Smooth muscle cell (in vitro differentiated cells): ENCODE data around the gene ACAP1. TPM values are rescaled to one million over a fixed set of nuclear protein-coding genes. Genes with fewer than 3 reads are reported as not detected.

Source experiments
- DNase-seq: peaks from one replicate; lab custom pipeline; 2025; ENCODE audit not compliant: unreplicated experiment; lab: John Stamatoyannopoulos, UW
- H2AFZ ChIP-seq: fragments of 200-600 bp; sonication (generic); 2 replicates; pipeline ENCODE4 v1.6.0; 2016; ENCODE audit warnings: antibody characterized with exemption, low read depth, mild to moderate bottlenecking
- H3F3A ChIP-seq: fragments of 200-600 bp; sonication (generic); 2 replicates; pipeline ENCODE4 v1.6.0; 2017; ENCODE audit warnings: antibody characterized with exemption, low read depth
- H3K27ac ChIP-seq: fragments of 200-600 bp; sonication (generic); 2 replicates; pipeline ENCODE4 v1.5.1; 2016; ENCODE audit warnings: low read depth, mild to moderate bottlenecking
- H3K27me3 ChIP-seq: fragments of 200-600 bp; sonication (generic); 2 replicates; pipeline ENCODE4 v1.6.1; 2016; ENCODE audit warnings: low read depth, mild to moderate bottlenecking
- H3K36me3 ChIP-seq: fragments of 200-600 bp; sonication (generic); 2 replicates; pipeline ENCODE4 v1.5.1; 2016; ENCODE audit warnings: low read depth
- H3K4me1 ChIP-seq: fragments of 200-600 bp; sonication (generic); 2 replicates; pipeline ENCODE4 v1.5.1; 2016; ENCODE audit warnings: low read depth
- H3K4me2 ChIP-seq: fragments of 200-600 bp; sonication (generic); 2 replicates; pipeline ENCODE4 v1.6.0; 2016; ENCODE audit warnings: mild to moderate bottlenecking
- H3K4me3 ChIP-seq: fragments of 200-600 bp; sonication (generic); 2 replicates; pipeline ENCODE4 v1.5.1; 2016; ENCODE audit warnings: mild to moderate bottlenecking
- H3K79me2 ChIP-seq: fragments of 200-600 bp; sonication (generic); 2 replicates; pipeline ENCODE4 v1.6.0; 2016; ENCODE audit warnings: low read depth, mild to moderate bottlenecking
- H3K9ac ChIP-seq: fragments of 200-600 bp; sonication (generic); 2 replicates; pipeline ENCODE4 v1.6.0; 2016; ENCODE audit warnings: low read depth
- H3K9me3 ChIP-seq: fragments of 200-600 bp; sonication (generic); replicated peaks from 2 replicates; pipeline ENCODE4 v1.5.1; 2016; ENCODE audit warnings: low read depth
- H4K20me1 ChIP-seq: fragments of 200-600 bp; sonication (generic); 2 replicates; pipeline ENCODE4 v1.6.0; 2016; ENCODE audit warnings: low read depth
- WGBS: methylation state at CpG from one replicate; pipeline ENCODE4 v1.1.7; 2016; ENCODE audit warnings: low lambda C conversion rate; 5-methylcytosine and 5-hydroxymethylcytosine counted together
- polyA plus RNA-seq: library from polyadenylated mRNA; unstranded; fragments of >200 nt; fragmentation: Nextera tagmentation; extraction: Ambion mirVana; gene quantifications from 2 replicates; pipeline ENCODE4 v1.2.1, GENCODE V29; 2016
- total RNA-seq: library from RNA; depleted of rRNA; stranded (reverse); fragments of >200 nt; gene quantifications from 2 replicates; pipeline ENCODE4 v1.2.3, GENCODE V29; 2014
- TF ChIP-seq, protein P1 (sequence below): fragments of 200-600 bp; sonication (generic); IDR thresholded peaks from 2 replicates; pipeline ENCODE4 v1.5.1; 2017; ENCODE audit warnings: borderline replicate concordance, mild to moderate bottlenecking, antibody characterized with exemption; ENCODE audit not compliant: insufficient read depth, poor library complexity, severe bottlenecking

ACAP1 gene
- total and polyA plus RNA-seq, 2 experiments from 2014 or later: 15.2 to 31.6 TPM

DNA sequence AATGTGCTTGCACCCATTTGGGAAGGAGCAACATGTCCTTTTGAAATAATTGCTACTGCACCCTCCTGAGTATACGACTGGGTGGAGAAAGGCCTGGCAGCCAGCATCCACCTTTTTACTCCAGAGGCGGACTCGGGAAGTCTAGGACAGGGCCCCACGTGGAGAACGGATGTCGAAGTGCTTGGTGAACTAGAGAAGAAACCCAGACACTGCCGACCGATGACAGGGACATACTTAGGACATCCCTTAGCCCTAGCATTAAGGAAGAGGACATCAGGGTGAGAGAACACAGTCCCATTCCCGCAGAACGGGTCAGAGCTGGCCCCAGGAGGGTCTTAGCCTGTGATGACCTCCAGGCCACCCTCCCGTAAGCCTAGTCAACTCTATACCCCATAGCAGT, 45.6 kb upstream of the ACAP1 start:
- no peak overlapping the region for H3K9ac ChIP-seq
- no peaks in the 10 kb centered on the region for H3K79me2 ChIP-seq
- H3K9me3 ChIP-seq: no peaks in the 10 kb centered on the region
- TF ChIP-seq, protein P1, sequence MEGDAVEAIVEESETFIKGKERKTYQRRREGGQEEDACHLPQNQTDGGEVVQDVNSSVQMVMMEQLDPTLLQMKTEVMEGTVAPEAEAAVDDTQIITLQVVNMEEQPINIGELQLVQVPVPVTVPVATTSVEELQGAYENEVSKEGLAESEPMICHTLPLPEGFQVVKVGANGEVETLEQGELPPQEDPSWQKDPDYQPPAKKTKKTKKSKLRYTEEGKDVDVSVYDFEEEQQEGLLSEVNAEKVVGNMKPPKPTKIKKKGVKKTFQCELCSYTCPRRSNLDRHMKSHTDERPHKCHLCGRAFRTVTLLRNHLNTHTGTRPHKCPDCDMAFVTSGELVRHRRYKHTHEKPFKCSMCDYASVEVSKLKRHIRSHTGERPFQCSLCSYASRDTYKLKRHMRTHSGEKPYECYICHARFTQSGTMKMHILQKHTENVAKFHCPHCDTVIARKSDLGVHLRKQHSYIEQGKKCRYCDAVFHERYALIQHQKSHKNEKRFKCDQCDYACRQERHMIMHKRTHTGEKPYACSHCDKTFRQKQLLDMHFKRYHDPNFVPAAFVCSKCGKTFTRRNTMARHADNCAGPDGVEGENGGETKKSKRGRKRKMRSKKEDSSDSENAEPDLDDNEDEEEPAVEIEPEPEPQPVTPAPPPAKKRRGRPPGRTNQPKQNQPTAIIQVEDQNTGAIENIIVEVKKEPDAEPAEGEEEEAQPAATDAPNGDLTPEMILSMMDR: no peak
- H3K36me3 ChIP-seq: no peaks in the 10 kb centered on the region
- no peak overlapping the region for H3K27ac ChIP-seq
- DNase-seq: no peak
- no peaks in the 10 kb centered on the region for H4K20me1 ChIP-seq
- WGBS: 86% methylated on average over 11 of the region's 11 CpGs
- H3F3A ChIP-seq: peaks cover 4% of the 10 kb centered on the region
- no peak overlapping the region for H3K4me3 ChIP-seq
- H2AFZ ChIP-seq: no peak overlapping the region
- H3K4me2 ChIP-seq: no peak overlapping the region
- peaks cover 46% of the 10 kb centered on the region for H3K27me3 ChIP-seq
- H3K4me1 ChIP-seq: no peaks in the 10 kb centered on the region

DNA sequence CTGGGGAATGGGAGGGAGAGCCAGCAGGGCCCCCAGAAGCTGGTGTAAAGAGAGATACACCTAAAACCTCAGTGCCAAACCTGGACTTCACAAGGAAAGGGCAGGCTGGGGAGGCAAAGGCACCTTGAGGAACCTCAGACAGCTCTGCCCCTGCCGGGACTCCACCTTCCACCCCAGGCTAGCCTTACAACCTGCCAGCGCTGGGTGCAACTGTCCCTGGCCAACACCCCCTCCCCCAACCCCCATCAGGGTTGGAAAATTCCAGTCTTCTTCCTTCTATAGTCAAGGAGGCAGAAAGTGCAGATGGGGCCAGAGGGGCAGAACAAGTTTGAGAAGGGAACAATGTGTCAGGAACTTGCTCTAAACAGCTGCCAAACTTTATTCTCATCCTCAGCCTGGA, 44.1 kb upstream of the ACAP1 start:
- H4K20me1 ChIP-seq: no peaks in the 10 kb centered on the region
- H3F3A ChIP-seq: peaks cover 8% of the 10 kb centered on the region
- TF ChIP-seq, protein P1: no peak
- no peak for DNase-seq
- H3K4me1 ChIP-seq: no peaks in the 10 kb centered on the region
- no peak overlapping the region for H3K27ac ChIP-seq
- 95% methylated on average over 2 of the region's 2 CpGs for WGBS
- H2AFZ ChIP-seq: no peak overlapping the region
- H3K27me3 ChIP-seq: peaks cover 50% of the 10 kb centered on the region
- H3K79me2 ChIP-seq: no peaks in the 10 kb centered on the region
- no peak overlapping the region for H3K4me3 ChIP-seq
- H3K9ac ChIP-seq: no peak overlapping the region
- no peaks in the 10 kb centered on the region for H3K9me3 ChIP-seq
- no peaks in the 10 kb centered on the region for H3K36me3 ChIP-seq
- H3K4me2 ChIP-seq: no peak overlapping the region

DNA sequence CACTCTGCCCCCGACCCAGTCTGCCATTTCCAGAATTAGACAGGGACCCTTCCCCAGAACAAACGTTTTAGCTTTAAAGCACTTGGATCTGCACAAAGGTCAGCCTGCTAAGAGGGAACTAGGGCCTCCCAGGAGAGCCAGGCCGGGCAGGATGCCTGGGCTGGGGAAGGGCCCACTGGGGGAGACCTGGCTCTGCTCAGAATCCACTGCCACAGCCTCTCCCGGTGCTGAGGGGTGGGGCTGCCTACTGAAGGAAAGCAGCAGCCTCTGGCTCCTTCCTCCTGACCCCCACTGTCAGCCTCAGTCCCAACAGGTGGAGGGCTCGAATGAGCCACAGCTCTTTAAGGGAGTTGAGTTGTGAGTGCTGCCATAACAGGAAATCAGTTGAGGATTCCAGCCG, 43.6 kb upstream of the ACAP1 start:
- Histone ChIP-seq H3K9me3 (no peaks in the 10 kb centered on the region), H3F3A (peaks cover 8% of the 10 kb centered on the region), H3K27ac (no peak overlapping the region), H4K20me1 (no peaks in the 10 kb centered on the region), H3K4me2 (no peak overlapping the region), H3K27me3 (peaks cover 50% of the 10 kb centered on the region), H2AFZ (no peak overlapping the region), H3K79me2 (no peaks in the 10 kb centered on the region), H3K4me1 (no peaks in the 10 kb centered on the region), H3K9ac (no peak overlapping the region), H3K4me3 (no peak overlapping the region), H3K36me3 (no peaks in the 10 kb centered on the region)
- no peak for DNase-seq
- TF ChIP-seq, protein P1: no peak
- 62% methylated on average over 6 of the region's 6 CpGs for WGBS

DNA sequence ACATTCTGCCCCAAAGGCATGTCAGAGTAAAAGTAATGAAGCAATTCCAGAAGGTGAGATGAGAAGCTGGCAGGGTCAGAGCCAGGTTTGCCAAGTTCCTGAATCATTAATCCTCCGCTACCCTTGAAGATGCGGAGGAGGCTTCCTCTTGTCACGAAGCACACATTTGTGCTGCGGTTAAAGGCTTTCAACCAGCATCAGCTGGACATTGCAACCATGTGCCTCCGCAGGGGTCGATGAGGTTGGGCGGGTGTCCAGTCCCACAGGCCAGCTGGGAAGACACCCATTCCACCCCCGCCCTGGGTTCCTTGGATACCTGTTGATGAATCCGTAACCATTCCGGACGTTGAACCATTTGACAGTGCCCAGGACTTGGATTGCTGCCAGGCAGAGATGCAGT, 43.2 kb upstream of the ACAP1 start:
- TF ChIP-seq, protein P1: no peak
- no peak for DNase-seq
- H2AFZ ChIP-seq: no peak overlapping the region
- H3K79me2 ChIP-seq: no peaks in the 10 kb centered on the region
- no peak overlapping the region for H3K4me2 ChIP-seq
- no peaks in the 10 kb centered on the region for H4K20me1 ChIP-seq
- H3K9ac ChIP-seq: no peak overlapping the region
- WGBS: 93% methylated on average over 11 of the region's 11 CpGs
- H3K27ac ChIP-seq: no peak overlapping the region
- H3K36me3 ChIP-seq: no peaks in the 10 kb centered on the region
- no peak overlapping the region for H3K4me3 ChIP-seq
- H3K4me1 ChIP-seq: no peaks in the 10 kb centered on the region
- peaks cover 8% of the 10 kb centered on the region for H3F3A ChIP-seq
- H3K27me3 ChIP-seq: peaks cover 50% of the 10 kb centered on the region
- no peaks in the 10 kb centered on the region for H3K9me3 ChIP-seq
